Stomach (tissue), 9 donors: ENCODE results near the gene KIAA1217. TPM values are rescaled to one million over a fixed set of nuclear protein-coding genes. Genes with fewer than 3 reads are reported as not detected.
A peak's percentile ranks its signal among the peaks of the same experiment; 100 is the strongest.

Experiments
- DNase-seq, 2 donors: peaks; one replicate each; pipeline versions ENCODE4 v3.0.0 to v3.0.0-alpha.2; 2013 to 2019
- H3K27ac ChIP-seq, 5 donors: fragments of 200-600 bp in 4 of 5; sonication (generic) in 4 of 5; one replicate each; pipeline ENCODE4 v1.5.1; 2013 to 2019; ENCODE audit warnings: mild to moderate bottlenecking in 1 of 5, moderate library complexity in 1 of 5
- H3K27me3 ChIP-seq, 3 donors: fragments of 200-600 bp; sonication (generic); one replicate each; pipeline ENCODE4 v1.5.1; 2017 to 2019; ENCODE audit warnings: mixed run types in 1 of 3
- H3K36me3 ChIP-seq, 4 donors: fragments of 200-600 bp; sonication (generic); 1 replicate in 3 of 4; 2 replicates in 1 of 4; pipeline ENCODE4 v1.5.1; 2016 to 2019
- H3K4me1 ChIP-seq, 4 donors: fragments of 200-600 bp; sonication (generic); one replicate each; pipeline ENCODE4 v1.5.1; 2016 to 2019
- H3K4me3 ChIP-seq, 4 donors: fragments of 200-600 bp; sonication (generic) in 3 of 4; one replicate each; pipeline ENCODE4 v1.5.1; 2016 to 2019; ENCODE audit warnings: mild to moderate bottlenecking in 1 of 4
- H3K9me3 ChIP-seq, 4 donors: fragments of 200-600 bp; sonication (generic); one replicate each; pipeline ENCODE4 v1.5.1; 2016 to 2019
- CTCF ChIP-seq, 7 experiments: fragments of 450-650 bp in 4 of 7; fragments of 200-600 bp in 3 of 7; sonication (generic) in 3 of 7; IDR thresholded peaks; one replicate each; pipeline ENCODE4 v1.5.1; 2016 to 2019; ENCODE audit warnings: antibody characterized with exemption in 7 of 7, control low read depth in 2 of 7, mild to moderate bottlenecking in 1 of 7
- EP300 ChIP-seq: sonication (generic); formaldehyde crosslinking; IDR thresholded peaks from one replicate; pipeline ENCODE4 v1.6.1; 2017; ENCODE audit warnings: antibody characterized with exemption
- POLR2A ChIP-seq, 4 donors: fragments of 450-650 bp; IDR thresholded peaks; one replicate each; pipeline ENCODE4 v1.6.1; 2016; ENCODE audit warnings: antibody characterized with exemption in 4 of 4, control low read depth in 2 of 4, mild to moderate bottlenecking in 1 of 4, moderate library complexity in 1 of 4
- POLR2AphosphoS5 ChIP-seq, 3 donors: sonication (generic); formaldehyde crosslinking; IDR thresholded peaks; one replicate each; pipeline ENCODE4 v1.6.1; 2016; ENCODE audit warnings: antibody characterized with exemption in 3 of 3
- WGBS, 5 donors: extraction: QIAGEN DNeasy Blood & Tissue Kit in 3 of 5; methylation state at CpG; one replicate each; pipeline versions ENCODE4 v1.1.5 to v1.1.7; 2013 to 2018; 5-methylcytosine and 5-hydroxymethylcytosine counted together
- intact Hi-C: fragments of 100-400 bp; cut with DNase I; formaldehyde crosslinking; loops from one replicate; pipeline ENCODE4 v1.15.1; 2023; ENCODE audit warnings: low total_unique reads
- polyA plus RNA-seq, 3 donors: library from polyadenylated mRNA; stranded (reverse); fragments of 200-250 nt; gene quantifications; one replicate each; pipeline ENCODE4 v1.2.3, GENCODE V29; 2013
- total RNA-seq, 5 donors: library from RNA; depleted of rRNA; stranded (reverse); fragments of >200 nt; gene quantifications; one replicate each; pipeline versions ENCODE4 v1.1.0 to v1.2.3, GENCODE V29; 2014 to 2016
- donor health status: healthy with polysubstance abuse.
- donor health status: Bipolar disorder and iron deficiency.
- donor health status: healthy.

The KIAA1217 gene
- total and polyA plus RNA-seq, 8 donors, result 6.2 to 112 (median 24.6) TPM

GRCh38 chr10:24435374-24435773 lies 226.4 kb downstream of the KIAA1217 start:
- intact Hi-C loops, result no loop called here
- no peak for DNase-seq
- Histone ChIP-seq H3K27me3 (no peaks in the 10 kb centered on the region), H3K27ac (no peak overlapping the region), H3K36me3 (peaks cover 0 to 6% (median 0%) of the 10 kb centered on the region in 4 donors), H3K4me1 (peaks cover 0 to 7% (median 0%) of the 10 kb centered on the region in 4 donors), H3K4me3 (no peak overlapping the region), H3K9me3 (no peaks in the 10 kb centered on the region)
- TF ChIP-seq POLR2A (IDR thresholded peaks at IDR 0.05) (no peak), POLR2AphosphoS5 (IDR thresholded peaks at IDR 0.05) (no peak), CTCF (IDR thresholded peaks at IDR 0.05) (no peak)
- 83 to 91% (median 89%) methylated on average over 1 of the region's 1 CpG for WGBS, 5 donors

GRCh38 chr10:24437302-24437701 lies 228.4 kb downstream of the KIAA1217 start:
- Histone ChIP-seq H3K27ac (peak overlapping the region; percentile 40 to 78 (median 73)), H3K36me3 (peaks cover 0 to 6% (median 0%) of the 10 kb centered on the region in 4 donors), H3K27me3 (no peaks in the 10 kb centered on the region), H3K9me3 (no peaks in the 10 kb centered on the region), H3K4me1 (peaks cover 0 to 14% (median 2%) of the 10 kb centered on the region in 4 donors), H3K4me3 (no peak overlapping the region)
- intact Hi-C loops, result no loop called here
- WGBS, 5 donors, result 39 to 60% (median 46%) methylated on average over 5 of the region's 5 CpGs
- no peak for TF ChIP-seq POLR2AphosphoS5 (IDR thresholded peaks at IDR 0.05)
- no peak for DNase-seq

GRCh38 chr10:24438800-24439199 lies 229.9 kb downstream of the KIAA1217 start:
- Histone ChIP-seq H3K27ac (peak overlapping the region in 4 of 5 donors; percentile 55 to 78 (median 59)), H3K27me3 (no peaks in the 10 kb centered on the region), H3K9me3 (no peaks in the 10 kb centered on the region), H3K4me1 (peaks cover 0 to 14% (median 2%) of the 10 kb centered on the region in 4 donors), H3K4me3 (no peak overlapping the region), H3K36me3 (no peaks in the 10 kb centered on the region)
- TF ChIP-seq POLR2AphosphoS5 (IDR thresholded peaks at IDR 0.05) (no peak), EP300 (no peak), CTCF (IDR thresholded peaks at IDR 0.05) (no peak), POLR2A (IDR thresholded peaks at IDR 0.05) (no peak)
- no peak for DNase-seq
- intact Hi-C loops, result no loop called here
- WGBS, 5 donors, result 33 to 77% (median 59%) methylated on average over 1 of the region's 1 CpG

- H3K9me3 ChIP-seq, result no peaks in the 10 kb centered on the region
- no peak for DNase-seq
- no peaks in the 10 kb centered on the region for H3K36me3 ChIP-seq
- no peak for TF ChIP-seq POLR2AphosphoS5 (IDR thresholded peaks at IDR 0.05)
- WGBS, 5 donors, result 37 to 58% (median 43%) methylated on average over 4 of the region's 4 CpGs
- peak overlapping the region; percentile 55 to 78 (median 61) for H3K27ac ChIP-seq
- H3K27me3 ChIP-seq, result no peaks in the 10 kb centered on the region
- intact Hi-C loops, result no loop called here
- H3K4me1 ChIP-seq, result peaks cover 0 to 14% (median 2%) of the 10 kb centered on the region in 4 donors
- no peak overlapping the region for H3K4me3 ChIP-seq
These were observed 231.0 kb downstream of the KIAA1217 start for GRCh38 chr10:24439935-24440334.

GRCh38 chr10:24440817-24441797 lies 232.2 kb downstream of the KIAA1217 start:
- Histone ChIP-seq H3K9me3 (no peaks in the 10 kb centered on the region), H3K27me3 (no peaks in the 10 kb centered on the region), H3K27ac (peak overlapping the region in 4 of 5 donors; percentile 55 to 78 (median 59)), H3K4me1 (peaks cover 0 to 14% (median 2%) of the 10 kb centered on the region in 4 donors), H3K36me3 (no peaks in the 10 kb centered on the region), H3K4me3 (no peak overlapping the region)
- WGBS, 5 donors, result 44 to 70% (median 63%) methylated on average over 13 of the region's 13 CpGs
- DNase-seq, result peak in 1 of 2 donors; percentile 28
- TF ChIP-seq POLR2A (IDR thresholded peaks at IDR 0.05) (no peak), CTCF (IDR thresholded peaks at IDR 0.05) (no peak), POLR2AphosphoS5 (IDR thresholded peaks at IDR 0.05) (no peak), EP300 (no peak)
- intact Hi-C loops, result no loop called here
